ENCODE data around the gene SYNPO2. TPM values are rescaled to one million over a fixed set of nuclear protein-coding genes. Genes with fewer than 3 reads are reported as not detected.

The SYNPO2 gene
- total RNA-seq, 1 experiment from 2014 or later: 0.87 TPM

DNA sequence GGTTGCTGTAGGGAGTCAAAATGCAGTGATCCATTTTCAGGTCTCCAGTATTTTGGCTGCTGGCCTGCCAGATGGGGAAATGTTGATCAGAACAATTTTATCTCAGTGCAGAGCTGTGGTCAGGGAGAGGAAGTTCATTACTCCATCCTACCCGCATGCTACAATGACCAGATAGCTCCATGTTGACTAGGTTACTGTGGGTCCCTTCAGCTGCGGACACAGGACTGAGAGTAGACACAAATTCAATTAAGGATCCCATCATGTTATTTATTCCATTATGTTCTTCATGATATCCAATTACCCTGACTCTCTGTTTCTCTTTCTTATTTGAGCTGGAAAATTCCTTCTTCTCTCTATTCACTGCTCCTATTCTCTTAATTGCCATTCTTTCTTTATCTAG, 16.3 kb downstream of the SYNPO2 start:
- BruUV-seq (replicated peaks): no TSS peak
- H3F3A ChIP-seq (ENCODE audit: insufficient read depth, low read depth): no peaks in the 10 kb centered on the region
- intact Hi-C loops (cut with micrococcal nuclease; ENCODE audit: unreplicated experiment): no loop called here
- CTCF ChIA-PET: no interaction called here
- no peaks in the 10 kb centered on the region for H3K9me2 ChIP-seq (ENCODE audit: insufficient read depth)
- H3K27me3 ChIP-seq (ENCODE audit: insufficient read depth, low read depth): no peaks in the 10 kb centered on the region
- H3K9me3 ChIP-seq (ENCODE audit: insufficient read depth, low read depth): no peaks in the 10 kb centered on the region
- H3K27ac ChIP-seq: no peak overlapping the region
- no peak overlapping the region for H3K4me3 ChIP-seq
- POLR2A ChIA-PET (ENCODE audit: unreplicated experiment): no interaction called here
- TF ChIP-seq EZH2 (IDR thresholded peaks at IDR 0.05; ENCODE audit: low read depth): no peak
- TF ChIP-seq, protein P1, sequence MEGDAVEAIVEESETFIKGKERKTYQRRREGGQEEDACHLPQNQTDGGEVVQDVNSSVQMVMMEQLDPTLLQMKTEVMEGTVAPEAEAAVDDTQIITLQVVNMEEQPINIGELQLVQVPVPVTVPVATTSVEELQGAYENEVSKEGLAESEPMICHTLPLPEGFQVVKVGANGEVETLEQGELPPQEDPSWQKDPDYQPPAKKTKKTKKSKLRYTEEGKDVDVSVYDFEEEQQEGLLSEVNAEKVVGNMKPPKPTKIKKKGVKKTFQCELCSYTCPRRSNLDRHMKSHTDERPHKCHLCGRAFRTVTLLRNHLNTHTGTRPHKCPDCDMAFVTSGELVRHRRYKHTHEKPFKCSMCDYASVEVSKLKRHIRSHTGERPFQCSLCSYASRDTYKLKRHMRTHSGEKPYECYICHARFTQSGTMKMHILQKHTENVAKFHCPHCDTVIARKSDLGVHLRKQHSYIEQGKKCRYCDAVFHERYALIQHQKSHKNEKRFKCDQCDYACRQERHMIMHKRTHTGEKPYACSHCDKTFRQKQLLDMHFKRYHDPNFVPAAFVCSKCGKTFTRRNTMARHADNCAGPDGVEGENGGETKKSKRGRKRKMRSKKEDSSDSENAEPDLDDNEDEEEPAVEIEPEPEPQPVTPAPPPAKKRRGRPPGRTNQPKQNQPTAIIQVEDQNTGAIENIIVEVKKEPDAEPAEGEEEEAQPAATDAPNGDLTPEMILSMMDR (conservative IDR thresholded peaks at IDR 0.05): no peak
- H3K4me2 ChIP-seq: no peak overlapping the region
- no peak overlapping the region for H2AFZ ChIP-seq
- no peaks in the 10 kb centered on the region for H3K4me1 ChIP-seq (replicated peaks; ENCODE audit: insufficient read depth)
- H3K79me2 ChIP-seq (ENCODE audit: low read depth): no peaks in the 10 kb centered on the region
- H3K36me3 ChIP-seq (ENCODE audit: low read depth): no peaks in the 10 kb centered on the region
- no peak for DNase-seq
- no peaks in the 10 kb centered on the region for H4K20me1 ChIP-seq (ENCODE audit: insufficient read depth)

DNA sequence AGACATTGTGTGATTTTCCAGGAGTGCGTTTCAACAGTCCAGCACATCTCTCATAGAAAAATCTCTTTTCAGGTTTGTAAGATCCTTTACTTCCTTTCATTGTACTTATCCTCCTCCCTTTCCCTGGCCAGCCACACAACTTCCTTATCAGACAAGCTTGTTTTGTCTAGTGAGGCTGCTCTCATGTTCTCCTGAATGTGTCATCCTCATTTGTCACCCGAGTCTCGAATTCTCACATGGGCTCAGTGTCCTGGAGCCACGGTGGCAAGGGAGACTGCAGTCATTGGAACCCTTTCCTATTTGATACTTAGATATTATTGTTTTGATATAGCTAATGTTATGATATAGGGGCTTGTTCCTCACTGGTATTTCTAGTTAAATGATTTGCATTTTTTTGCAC, 16.9 kb downstream of the SYNPO2 start:
- intact Hi-C loops (cut with micrococcal nuclease; ENCODE audit: unreplicated experiment): no loop called here
- H4K20me1 ChIP-seq (ENCODE audit: insufficient read depth): no peaks in the 10 kb centered on the region
- no peaks in the 10 kb centered on the region for H3F3A ChIP-seq (ENCODE audit: insufficient read depth, low read depth)
- no peaks in the 10 kb centered on the region for H3K36me3 ChIP-seq (ENCODE audit: low read depth)
- H3K4me2 ChIP-seq: no peak overlapping the region
- POLR2A ChIA-PET (ENCODE audit: unreplicated experiment): interaction anchor here (0.6 kb wide), 1 partner anchor 36 kb away, joined by 3 read pairs; no protein-coding TSS in a partner anchor
- H3K9me3 ChIP-seq (ENCODE audit: insufficient read depth, low read depth): no peaks in the 10 kb centered on the region
- H3K27ac ChIP-seq: no peak overlapping the region
- TF ChIP-seq, protein P1 (conservative IDR thresholded peaks at IDR 0.05): no peak
- no peak for TF ChIP-seq EZH2 (IDR thresholded peaks at IDR 0.05; ENCODE audit: low read depth)
- no peak overlapping the region for H2AFZ ChIP-seq
- no peaks in the 10 kb centered on the region for H3K4me1 ChIP-seq (replicated peaks; ENCODE audit: insufficient read depth)
- H3K9me2 ChIP-seq (ENCODE audit: insufficient read depth): no peaks in the 10 kb centered on the region
- H3K27me3 ChIP-seq (ENCODE audit: insufficient read depth, low read depth): no peaks in the 10 kb centered on the region
- H3K79me2 ChIP-seq (ENCODE audit: low read depth): no peaks in the 10 kb centered on the region
- CTCF ChIA-PET: no interaction called here
- no peak overlapping the region for H3K4me3 ChIP-seq
- no peak for DNase-seq
- BruUV-seq (replicated peaks): no TSS peak

DNA sequence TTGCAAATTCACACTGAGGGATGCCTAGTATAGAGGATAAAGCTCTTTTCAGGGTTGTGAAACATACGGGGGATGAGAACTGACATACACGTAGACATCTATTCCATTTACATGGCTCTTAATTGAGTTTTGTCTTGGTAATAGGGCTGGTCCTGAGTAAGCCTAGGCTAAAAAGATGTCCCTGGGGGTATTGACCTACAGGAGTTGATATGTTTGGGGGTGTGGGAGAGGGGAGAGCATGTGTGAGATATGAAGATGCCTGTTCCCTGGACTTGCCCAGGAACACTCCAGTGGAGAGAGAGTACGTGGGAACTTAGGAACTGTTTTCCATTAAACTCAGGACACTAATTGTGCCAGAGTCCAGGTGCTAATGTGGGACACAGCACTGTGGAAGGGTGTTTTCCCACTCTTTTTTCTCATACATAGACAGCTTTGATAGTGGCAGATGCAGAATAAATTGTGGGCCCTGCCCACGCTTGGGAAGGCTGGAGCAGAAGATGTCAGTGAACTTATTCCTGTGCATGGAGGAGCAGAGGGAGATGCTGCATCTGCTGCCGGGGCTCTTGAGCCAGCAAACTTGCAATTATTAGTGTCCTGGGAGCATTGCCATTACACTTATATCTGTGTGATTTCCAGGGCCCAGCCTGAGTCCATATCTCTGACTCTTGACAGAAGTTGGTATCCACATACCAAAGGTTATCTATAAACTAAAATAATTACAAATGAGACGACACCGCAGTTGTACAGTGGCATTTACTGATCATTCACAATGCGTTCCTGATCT, 20.7 kb downstream of the SYNPO2 start:
- Histone ChIP-seq H3K4me2 (no peak overlapping the region), H3K27me3 (ENCODE audit: insufficient read depth, low read depth) (no peaks in the 10 kb centered on the region), H3K4me1 (replicated peaks; ENCODE audit: insufficient read depth) (no peaks in the 10 kb centered on the region), H3F3A (ENCODE audit: insufficient read depth, low read depth) (no peaks in the 10 kb centered on the region), H3K36me3 (ENCODE audit: low read depth) (no peaks in the 10 kb centered on the region), H4K20me1 (ENCODE audit: insufficient read depth) (no peaks in the 10 kb centered on the region), H3K79me2 (ENCODE audit: low read depth) (no peaks in the 10 kb centered on the region), H2AFZ (no peak overlapping the region), H3K9me3 (ENCODE audit: insufficient read depth, low read depth) (no peaks in the 10 kb centered on the region), H3K4me3 (no peak overlapping the region), H3K9me2 (ENCODE audit: insufficient read depth) (no peaks in the 10 kb centered on the region), H3K27ac (no peak overlapping the region)
- no peak for DNase-seq
- POLR2A ChIA-PET (ENCODE audit: unreplicated experiment): no interaction called here
- no peak for TF ChIP-seq EZH2 (IDR thresholded peaks at IDR 0.05; ENCODE audit: low read depth)
- TF ChIP-seq, protein P1 (conservative IDR thresholded peaks at IDR 0.05): no peak
- no TSS peak for BruUV-seq (replicated peaks)
- CTCF ChIA-PET: no interaction called here
- intact Hi-C loops (cut with micrococcal nuclease; ENCODE audit: unreplicated experiment): no loop called here

Measured in PC-9 (cell line).